ENCODE results near the gene STK39. TPM values are rescaled to one million over a fixed set of nuclear protein-coding genes. Genes with fewer than 3 reads are reported as not detected.

STK39 gene
- total and polyA plus RNA-seq, 2 experiments from 2014 or later = 32.7 to 51.7 TPM

DNA sequence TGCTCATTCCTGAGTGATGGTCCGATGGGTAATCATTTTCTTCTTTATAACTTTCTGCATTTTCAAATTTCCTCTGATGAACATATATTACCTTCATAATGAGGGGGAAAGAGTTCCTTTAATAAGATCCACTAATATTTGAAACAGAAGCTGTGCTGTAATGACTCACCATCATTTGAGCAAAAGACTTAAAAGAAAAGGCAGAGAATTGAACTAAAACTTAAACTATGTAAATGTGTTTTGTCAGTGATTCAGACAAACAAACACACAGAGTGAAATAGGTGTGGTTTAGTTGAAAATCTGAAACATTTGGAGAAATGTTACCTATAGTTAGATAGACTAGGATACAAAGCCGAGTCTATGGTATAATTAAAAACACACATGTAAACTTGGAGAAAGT, 209.6 kb downstream of the STK39 start:
- H3K4me3 ChIP-seq = no peak overlapping the region
- H3K9me3 ChIP-seq (ENCODE audit: low read depth) = no peaks in the 10 kb centered on the region
- no peaks in the 10 kb centered on the region for H3K27me3 ChIP-seq
- TF ChIP-seq, protein P1, sequence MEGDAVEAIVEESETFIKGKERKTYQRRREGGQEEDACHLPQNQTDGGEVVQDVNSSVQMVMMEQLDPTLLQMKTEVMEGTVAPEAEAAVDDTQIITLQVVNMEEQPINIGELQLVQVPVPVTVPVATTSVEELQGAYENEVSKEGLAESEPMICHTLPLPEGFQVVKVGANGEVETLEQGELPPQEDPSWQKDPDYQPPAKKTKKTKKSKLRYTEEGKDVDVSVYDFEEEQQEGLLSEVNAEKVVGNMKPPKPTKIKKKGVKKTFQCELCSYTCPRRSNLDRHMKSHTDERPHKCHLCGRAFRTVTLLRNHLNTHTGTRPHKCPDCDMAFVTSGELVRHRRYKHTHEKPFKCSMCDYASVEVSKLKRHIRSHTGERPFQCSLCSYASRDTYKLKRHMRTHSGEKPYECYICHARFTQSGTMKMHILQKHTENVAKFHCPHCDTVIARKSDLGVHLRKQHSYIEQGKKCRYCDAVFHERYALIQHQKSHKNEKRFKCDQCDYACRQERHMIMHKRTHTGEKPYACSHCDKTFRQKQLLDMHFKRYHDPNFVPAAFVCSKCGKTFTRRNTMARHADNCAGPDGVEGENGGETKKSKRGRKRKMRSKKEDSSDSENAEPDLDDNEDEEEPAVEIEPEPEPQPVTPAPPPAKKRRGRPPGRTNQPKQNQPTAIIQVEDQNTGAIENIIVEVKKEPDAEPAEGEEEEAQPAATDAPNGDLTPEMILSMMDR (IDR thresholded peaks at IDR 0.05; ENCODE audit: low read depth, low read length) = no peak
- no peak for DNase-seq (ENCODE audit: low read depth in 1 of 2, low spot score in 1 of 2)
- H3K36me3 ChIP-seq = peaks cover 4% of the 10 kb centered on the region
- no peaks in the 10 kb centered on the region for H3K4me1 ChIP-seq (ENCODE audit: low read depth)
- H3K27ac ChIP-seq = no peak overlapping the region

DNA sequence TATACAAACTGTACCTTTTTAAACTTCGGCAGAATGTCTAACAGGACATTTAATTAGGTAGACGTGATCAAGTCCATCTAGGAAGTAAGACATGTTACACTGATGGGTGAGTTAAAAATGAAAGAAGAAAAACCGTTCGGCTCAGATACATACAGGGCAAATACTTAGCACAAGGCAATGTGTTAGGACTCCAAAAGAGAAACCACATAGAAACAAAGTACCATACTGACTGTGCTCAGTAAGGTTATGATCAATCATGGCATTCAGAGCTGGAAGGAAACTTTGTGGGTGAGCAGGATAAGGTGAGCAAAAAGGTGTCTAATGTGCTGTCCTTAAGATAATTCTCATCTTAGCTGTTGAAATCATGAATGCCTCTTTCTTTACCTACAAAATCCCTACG, 211.9 kb downstream of the STK39 start:
- Histone ChIP-seq H3K27me3 (no peaks in the 10 kb centered on the region), H3K36me3 (peaks cover 4% of the 10 kb centered on the region), H3K27ac (no peak overlapping the region), H3K4me3 (no peak overlapping the region), H3K4me1 (ENCODE audit: low read depth) (no peaks in the 10 kb centered on the region), H3K9me3 (ENCODE audit: low read depth) (no peaks in the 10 kb centered on the region)
- TF ChIP-seq, protein P1 (IDR thresholded peaks at IDR 0.05; ENCODE audit: low read depth, low read length) = no peak
- DNase-seq (ENCODE audit: low read depth in 1 of 2, low spot score in 1 of 2) = no peak

DNA sequence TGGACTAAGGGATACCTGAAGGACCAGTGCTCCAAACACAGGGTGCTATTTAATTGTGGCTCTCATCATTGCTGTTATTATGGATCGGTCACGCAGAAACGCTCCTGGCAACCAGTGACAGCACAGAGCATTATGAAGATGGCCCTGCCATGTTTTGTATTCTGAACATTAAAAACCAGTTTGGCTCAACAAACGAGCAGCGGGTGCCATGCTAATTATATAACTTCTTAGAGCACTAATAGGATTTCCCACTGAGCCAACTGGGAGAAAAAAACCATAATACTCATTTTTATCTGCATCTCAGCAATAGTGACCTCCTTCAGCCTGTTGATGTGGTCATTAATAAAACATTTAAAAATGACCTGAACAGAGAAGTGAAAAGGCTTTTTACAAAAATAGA, 212.8 kb downstream of the STK39 start:
- no peak for DNase-seq (ENCODE audit: low read depth in 1 of 2, low spot score in 1 of 2)
- H3K36me3 ChIP-seq = peaks cover 4% of the 10 kb centered on the region
- H3K4me3 ChIP-seq = no peak overlapping the region
- no peaks in the 10 kb centered on the region for H3K4me1 ChIP-seq (ENCODE audit: low read depth)
- H3K9me3 ChIP-seq (ENCODE audit: low read depth) = no peaks in the 10 kb centered on the region
- TF ChIP-seq, protein P1 (IDR thresholded peaks at IDR 0.05; ENCODE audit: low read depth, low read length) = no peak
- no peaks in the 10 kb centered on the region for H3K27me3 ChIP-seq
- H3K27ac ChIP-seq = no peak overlapping the region

DNA sequence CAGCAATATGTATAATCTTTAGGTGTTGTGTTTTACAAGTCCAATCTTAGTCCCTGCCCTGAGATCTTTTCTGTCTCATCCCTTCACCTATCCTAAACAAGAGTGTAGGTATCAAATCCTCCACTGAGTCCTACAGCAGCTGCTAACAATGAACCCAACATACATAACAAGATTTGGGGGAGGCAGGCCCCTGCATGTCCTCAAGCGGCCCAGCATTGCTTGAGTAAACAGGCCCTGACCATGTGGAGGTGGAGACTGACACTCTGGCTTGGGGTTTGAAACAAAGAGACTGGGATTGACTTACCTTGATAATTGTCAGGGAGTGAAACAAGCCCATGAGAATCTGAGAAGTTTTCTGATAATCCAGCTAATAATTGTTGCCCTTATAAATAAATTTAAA, 213.4 kb downstream of the STK39 start:
- H3K4me3 ChIP-seq = no peak overlapping the region
- H3K36me3 ChIP-seq = peaks cover 4% of the 10 kb centered on the region
- no peaks in the 10 kb centered on the region for H3K27me3 ChIP-seq
- no peaks in the 10 kb centered on the region for H3K9me3 ChIP-seq (ENCODE audit: low read depth)
- DNase-seq (ENCODE audit: low read depth in 1 of 2, low spot score in 1 of 2) = no peak
- no peaks in the 10 kb centered on the region for H3K4me1 ChIP-seq (ENCODE audit: low read depth)
- TF ChIP-seq, protein P1 (IDR thresholded peaks at IDR 0.05; ENCODE audit: low read depth, low read length) = no peak
- H3K27ac ChIP-seq = no peak overlapping the region

DNA sequence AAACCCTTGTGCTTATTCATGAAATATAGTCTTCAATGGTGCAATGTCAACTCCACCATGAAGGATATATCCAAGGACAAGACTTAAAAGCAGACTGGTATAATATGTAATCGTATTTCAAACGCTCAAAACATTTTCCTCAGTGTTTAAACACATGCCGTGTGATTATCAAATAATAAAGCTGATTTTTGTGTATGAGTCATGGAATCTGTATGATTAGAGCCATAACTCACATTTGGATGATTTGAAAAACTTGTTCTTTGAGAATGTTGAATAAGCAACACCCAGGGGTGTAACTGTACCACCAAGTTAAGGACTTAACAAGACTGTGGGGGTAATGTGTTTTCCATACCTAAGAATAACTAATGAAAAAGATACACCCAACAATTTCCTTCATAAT, 215.3 kb downstream of the STK39 start:
- Histone ChIP-seq H3K36me3 (no peaks in the 10 kb centered on the region), H3K27me3 (no peaks in the 10 kb centered on the region), H3K4me1 (ENCODE audit: low read depth) (peaks cover 12% of the 10 kb centered on the region), H3K27ac (no peak overlapping the region), H3K4me3 (no peak overlapping the region), H3K9me3 (ENCODE audit: low read depth) (no peaks in the 10 kb centered on the region)
- TF ChIP-seq, protein P1 (IDR thresholded peaks at IDR 0.05; ENCODE audit: low read depth, low read length) = no peak
- no peak for DNase-seq (ENCODE audit: low read depth in 1 of 2, low spot score in 1 of 2)

Measured in cardiac muscle cell (in vitro differentiated cells and primary cell).